ENCODE measurements around the gene TACC3.
A peak's percentile ranks its signal among the peaks of the same experiment; 100 is the strongest.

TACC3 gene

DNA sequence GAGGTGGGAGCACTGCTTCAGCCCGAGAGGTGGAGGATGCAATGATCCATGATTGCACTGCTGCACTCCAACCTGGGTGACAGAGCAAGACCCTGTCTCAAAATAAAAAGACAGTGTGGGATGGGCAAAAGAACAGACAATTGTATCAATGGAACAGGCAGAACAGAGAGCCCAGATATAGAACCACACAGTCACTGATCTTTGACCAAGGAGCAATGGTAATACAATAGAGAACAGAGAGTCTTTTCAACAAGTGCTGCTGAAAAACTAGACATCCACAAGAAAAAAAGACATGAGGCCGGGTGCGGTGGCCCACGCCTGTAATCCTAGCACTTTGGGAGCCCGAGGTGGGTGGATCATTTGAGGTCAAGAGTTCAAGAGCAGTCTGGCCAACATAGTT, 43.1 kb upstream of the TACC3 start:
- no peak for DNase-seq (ENCODE audit: low spot score)
- ChIA-PET CTCF (no interaction called here), POLR2A (ENCODE audit: low non-redundant PET) (no interaction called here)
- H3K27ac ChIP-seq, result no peak overlapping the region
- TF ChIP-seq, protein P1, sequence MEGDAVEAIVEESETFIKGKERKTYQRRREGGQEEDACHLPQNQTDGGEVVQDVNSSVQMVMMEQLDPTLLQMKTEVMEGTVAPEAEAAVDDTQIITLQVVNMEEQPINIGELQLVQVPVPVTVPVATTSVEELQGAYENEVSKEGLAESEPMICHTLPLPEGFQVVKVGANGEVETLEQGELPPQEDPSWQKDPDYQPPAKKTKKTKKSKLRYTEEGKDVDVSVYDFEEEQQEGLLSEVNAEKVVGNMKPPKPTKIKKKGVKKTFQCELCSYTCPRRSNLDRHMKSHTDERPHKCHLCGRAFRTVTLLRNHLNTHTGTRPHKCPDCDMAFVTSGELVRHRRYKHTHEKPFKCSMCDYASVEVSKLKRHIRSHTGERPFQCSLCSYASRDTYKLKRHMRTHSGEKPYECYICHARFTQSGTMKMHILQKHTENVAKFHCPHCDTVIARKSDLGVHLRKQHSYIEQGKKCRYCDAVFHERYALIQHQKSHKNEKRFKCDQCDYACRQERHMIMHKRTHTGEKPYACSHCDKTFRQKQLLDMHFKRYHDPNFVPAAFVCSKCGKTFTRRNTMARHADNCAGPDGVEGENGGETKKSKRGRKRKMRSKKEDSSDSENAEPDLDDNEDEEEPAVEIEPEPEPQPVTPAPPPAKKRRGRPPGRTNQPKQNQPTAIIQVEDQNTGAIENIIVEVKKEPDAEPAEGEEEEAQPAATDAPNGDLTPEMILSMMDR (conservative IDR thresholded peaks at IDR 0.05; ENCODE audit: low read depth), result no peak

GRCh38 chr4:1682860-1683259, 38.5 kb upstream of the TACC3 start:
- peak overlapping the region; percentile 90 for H3K27ac ChIP-seq
- ChIA-PET POLR2A (ENCODE audit: low non-redundant PET) (no interaction called here), CTCF (interaction anchor here (0.6 kb wide), 2 partner anchors 90 to 353 kb away, joined by 4 to 6 read pairs; no protein-coding TSS in a partner anchor)

GRCh38 chr4:1683261-1683735, 38.0 kb upstream of the TACC3 start:
- CTCF ChIA-PET, result interaction anchor here (0.6 kb wide), 2 partner anchors 89 to 353 kb away, joined by 4 to 6 read pairs; no protein-coding TSS in a partner anchor

More at GRCh38 chr4:1682860-1683259, 38.5 kb upstream of the TACC3 start:
- TF ChIP-seq, protein P1 (conservative IDR thresholded peaks at IDR 0.05; ENCODE audit: low read depth), result no peak
- no peak for DNase-seq (ENCODE audit: low spot score)

GRCh38 chr4:1683736-1684505, 37.4 kb upstream of the TACC3 start, which contains the start of gene FAM53A:
Gene FAM53A (minus strand): TSS chr4:1684313. CDS start chr4:1668741, 15,572 bp downstream.
- POLR2A ChIA-PET (ENCODE audit: low non-redundant PET), result no interaction called here

More at GRCh38 chr4:1683261-1683735, 38.0 kb upstream of the TACC3 start:
- TF ChIP-seq, protein P1 (conservative IDR thresholded peaks at IDR 0.05; ENCODE audit: low read depth), result no peak
- DNase-seq (ENCODE audit: low spot score), result peak; percentile 30
- POLR2A ChIA-PET (ENCODE audit: low non-redundant PET), result no interaction called here
- H3K27ac ChIP-seq, result peak overlapping the region; percentile 90

GRCh38 chr4:1684506-1685234, 36.7 kb upstream of the TACC3 start:
- ChIA-PET POLR2A (ENCODE audit: low non-redundant PET) (no interaction called here), CTCF (interaction anchor here (0.6 kb wide), 1 partner anchor 513 kb away, joined by 3 read pairs; no protein-coding TSS in a partner anchor)
- no peak for DNase-seq (ENCODE audit: low spot score)
- TF ChIP-seq, protein P1 (conservative IDR thresholded peaks at IDR 0.05; ENCODE audit: low read depth), result no peak
- peak overlapping the region; percentile 90 for H3K27ac ChIP-seq

More at GRCh38 chr4:1683736-1684505, 37.4 kb upstream of the TACC3 start, which contains the start of gene FAM53A:
- CTCF ChIA-PET, result interaction anchor here (0.6 kb wide), 1 partner anchor 512 kb away, joined by 3 read pairs; no protein-coding TSS in a partner anchor
- DNase-seq (ENCODE audit: low spot score), result peak; percentile 78
- TF ChIP-seq, protein P1 (conservative IDR thresholded peaks at IDR 0.05; ENCODE audit: low read depth), result no peak
- H3K27ac ChIP-seq, result peak within 1 kb of the TSS; percentile 90

Measured in RWPE1 (cell line).